ENCODE measurements around the gene CYP3A7. TPM values are rescaled to one million over a fixed set of nuclear protein-coding genes. Genes with fewer than 3 reads are reported as not detected.
"Not testable (repeated sequence)": the region's sequence is repeated elsewhere in the genome, so short reads cannot be mapped to it uniquely, and the experiment has no call there.

CYP3A7 gene
- total and polyA plus RNA-seq, 9 donors: 0.04 to 0.36 (median 0.29) TPM; not detected in 3

DNA sequence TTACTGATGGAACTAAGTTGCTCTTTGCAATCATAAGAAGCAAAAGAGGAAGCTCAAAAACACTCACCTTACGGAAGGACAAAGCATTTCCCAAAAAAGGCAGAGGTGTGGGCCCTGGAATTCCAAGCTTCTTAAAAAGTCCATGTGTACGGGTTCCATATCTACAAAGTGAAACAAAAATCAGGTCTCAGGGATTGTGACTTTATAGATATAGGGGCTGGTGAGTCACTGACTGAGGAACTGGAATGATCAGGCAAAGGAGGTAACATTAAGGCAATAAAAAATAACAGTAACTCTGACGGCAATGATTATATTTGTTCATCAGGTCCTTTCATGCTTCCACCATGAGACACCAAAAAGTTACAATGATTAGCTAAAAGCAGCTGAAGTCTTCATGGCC is 4.0 kb downstream of the CYP3A7 start:
- Histone ChIP-seq H3K36me3 (no peaks in the 10 kb centered on the region), H3K9me3 (no peaks in the 10 kb centered on the region), H3K27me3 (no peaks in the 10 kb centered on the region), H3K4me3 (no peak overlapping the region), H3K4me1 (ENCODE audit: insufficient read depth) (no peaks in the 10 kb centered on the region), H3K27ac (no peak overlapping the region)
- TF ChIP-seq EP300 (IDR thresholded peaks at IDR 0.05) (no peak), POLR2A (IDR thresholded peaks at IDR 0.05) (no peak)
- TF ChIP-seq, protein P1, sequence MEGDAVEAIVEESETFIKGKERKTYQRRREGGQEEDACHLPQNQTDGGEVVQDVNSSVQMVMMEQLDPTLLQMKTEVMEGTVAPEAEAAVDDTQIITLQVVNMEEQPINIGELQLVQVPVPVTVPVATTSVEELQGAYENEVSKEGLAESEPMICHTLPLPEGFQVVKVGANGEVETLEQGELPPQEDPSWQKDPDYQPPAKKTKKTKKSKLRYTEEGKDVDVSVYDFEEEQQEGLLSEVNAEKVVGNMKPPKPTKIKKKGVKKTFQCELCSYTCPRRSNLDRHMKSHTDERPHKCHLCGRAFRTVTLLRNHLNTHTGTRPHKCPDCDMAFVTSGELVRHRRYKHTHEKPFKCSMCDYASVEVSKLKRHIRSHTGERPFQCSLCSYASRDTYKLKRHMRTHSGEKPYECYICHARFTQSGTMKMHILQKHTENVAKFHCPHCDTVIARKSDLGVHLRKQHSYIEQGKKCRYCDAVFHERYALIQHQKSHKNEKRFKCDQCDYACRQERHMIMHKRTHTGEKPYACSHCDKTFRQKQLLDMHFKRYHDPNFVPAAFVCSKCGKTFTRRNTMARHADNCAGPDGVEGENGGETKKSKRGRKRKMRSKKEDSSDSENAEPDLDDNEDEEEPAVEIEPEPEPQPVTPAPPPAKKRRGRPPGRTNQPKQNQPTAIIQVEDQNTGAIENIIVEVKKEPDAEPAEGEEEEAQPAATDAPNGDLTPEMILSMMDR (IDR thresholded peaks at IDR 0.05): no peak
- intact Hi-C loops (cut with DNase I): no loop called here
- 80 to 88% (median 83%) methylated on average over 3 of the region's 3 CpGs for WGBS, 3 donors
- no peak for DNase-seq

DNA sequence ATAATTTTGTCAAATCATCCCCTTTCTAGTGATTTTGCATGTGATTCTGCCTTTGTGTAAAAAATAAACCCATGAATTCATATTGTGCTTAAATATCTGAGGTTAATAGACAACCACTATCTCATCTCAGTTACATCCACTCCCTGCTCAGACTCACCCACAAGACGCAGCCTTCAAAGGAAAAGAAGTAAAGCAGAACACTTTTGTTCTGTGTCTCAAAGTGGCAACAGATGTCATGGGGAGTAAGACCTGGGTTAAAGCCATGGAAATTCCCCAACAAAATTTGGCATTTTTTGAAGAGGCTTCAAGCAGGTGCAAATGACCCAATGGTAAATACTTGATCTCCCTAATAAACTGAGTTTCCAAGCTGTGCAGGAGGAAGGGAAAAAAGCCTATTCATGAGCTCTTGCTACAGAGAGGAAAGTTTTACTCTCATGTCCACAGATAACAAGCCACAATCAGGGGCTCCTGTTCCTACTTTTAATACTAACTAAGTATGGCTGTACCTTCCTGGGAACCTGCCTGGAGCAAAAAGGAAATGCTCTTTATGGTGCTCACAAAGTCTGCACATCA is 4.7 kb downstream of the CYP3A7 start:
- Histone ChIP-seq H3K36me3 (no peaks in the 10 kb centered on the region), H3K4me3 (no peak overlapping the region), H3K27me3 (no peaks in the 10 kb centered on the region), H3K4me1 (ENCODE audit: insufficient read depth) (no peaks in the 10 kb centered on the region), H3K9me3 (no peaks in the 10 kb centered on the region), H3K27ac (no peak overlapping the region)
- no peak for DNase-seq
- WGBS, 3 donors: 27 to 52% (median 36%) methylated on average over 1 of the region's 1 CpG
- intact Hi-C loops (cut with DNase I): no loop called here
- no peak for TF ChIP-seq POLR2A (IDR thresholded peaks at IDR 0.05)
- TF ChIP-seq, protein P1 (IDR thresholded peaks at IDR 0.05): no peak
- no peak for TF ChIP-seq EP300 (IDR thresholded peaks at IDR 0.05)

DNA sequence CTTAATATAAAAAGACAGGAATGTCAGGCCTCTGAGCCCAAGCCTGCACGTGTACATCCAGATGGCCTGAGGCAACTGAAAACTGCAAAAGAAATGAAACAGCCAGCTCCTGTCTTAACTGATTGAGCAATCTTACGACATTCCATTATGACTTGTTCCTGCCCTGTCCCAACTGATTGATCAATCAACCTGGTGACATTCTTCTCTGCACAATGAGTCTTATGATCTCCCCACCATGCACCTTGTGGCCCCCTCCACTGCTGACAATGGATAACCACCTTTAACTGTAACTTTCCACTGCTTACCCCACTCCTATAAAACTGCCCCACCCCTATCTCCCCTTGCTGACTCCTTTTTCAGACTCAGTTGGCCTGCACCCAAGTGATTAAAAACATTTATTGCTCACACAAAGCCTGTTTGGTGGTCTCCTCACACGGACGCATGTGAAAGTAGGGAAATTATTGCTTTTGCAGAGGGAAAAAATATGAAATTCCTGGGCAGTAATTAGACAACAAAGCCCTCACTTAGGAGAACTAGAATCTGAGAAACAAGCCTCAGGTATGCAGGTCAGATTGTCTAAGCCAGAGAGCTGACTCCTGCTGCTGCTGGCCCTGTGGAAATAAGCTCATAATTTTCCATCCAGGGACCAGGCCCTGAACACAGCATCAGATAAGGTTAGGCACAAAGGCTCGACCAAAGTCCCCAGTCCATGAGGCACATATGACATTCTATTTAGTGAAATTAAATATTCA is 5.3 kb downstream of the CYP3A7 start:
- Histone ChIP-seq H3K4me3 (no peak overlapping the region), H3K36me3 (no peaks in the 10 kb centered on the region), H3K27me3 (no peaks in the 10 kb centered on the region), H3K4me1 (ENCODE audit: insufficient read depth) (no peaks in the 10 kb centered on the region), H3K9me3 (peaks cover 0 to 3% of the 10 kb centered on the region in 2 donors), H3K27ac (no peak overlapping the region)
- intact Hi-C loops (cut with DNase I): no loop called here
- no peak for DNase-seq
- TF ChIP-seq, protein P1 (IDR thresholded peaks at IDR 0.05): no peak
- TF ChIP-seq EP300 (IDR thresholded peaks at IDR 0.05) (no peak), POLR2A (IDR thresholded peaks at IDR 0.05) (no peak)
- WGBS, 3 donors: 43 to 54% (median 48%) methylated on average over 5 of the region's 5 CpGs

DNA sequence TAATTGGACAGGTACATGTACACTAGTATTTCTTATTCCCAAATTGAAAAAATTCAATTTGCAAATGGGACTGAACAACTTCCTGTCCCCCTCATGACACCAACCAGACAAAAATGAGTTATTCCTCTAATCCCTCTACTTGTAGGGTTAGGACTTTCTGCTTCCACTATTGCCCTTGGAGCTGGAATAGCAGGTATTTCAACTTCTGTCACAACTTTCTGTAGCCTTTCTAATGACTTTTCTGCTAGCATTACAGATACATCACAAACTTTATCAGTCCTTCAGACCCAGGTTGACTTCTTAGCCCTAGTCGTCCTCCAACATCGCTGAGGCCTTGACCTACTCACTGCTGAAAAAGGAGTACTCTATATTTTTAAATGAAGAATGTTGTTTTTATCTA is 6.4 kb downstream of the CYP3A7 start:
- no peak for DNase-seq
- no peak overlapping the region for H3K4me3 ChIP-seq
- H3K9me3 ChIP-seq: peaks cover 0 to 3% of the 10 kb centered on the region in 2 donors
- no peak overlapping the region for H3K27ac ChIP-seq
- intact Hi-C loops (cut with DNase I): no loop called here
- H3K27me3 ChIP-seq: no peaks in the 10 kb centered on the region
- H3K36me3 ChIP-seq: no peaks in the 10 kb centered on the region
- 90 to 97% (median 93%) methylated on average over 2 of the region's 2 CpGs for WGBS, 3 donors
- TF ChIP-seq, protein P1 (IDR thresholded peaks at IDR 0.05): no peak
- no peak for TF ChIP-seq EP300 (IDR thresholded peaks at IDR 0.05)
- no peak for TF ChIP-seq POLR2A (IDR thresholded peaks at IDR 0.05)
- no peaks in the 10 kb centered on the region for H3K4me1 ChIP-seq (ENCODE audit: insufficient read depth)

DNA sequence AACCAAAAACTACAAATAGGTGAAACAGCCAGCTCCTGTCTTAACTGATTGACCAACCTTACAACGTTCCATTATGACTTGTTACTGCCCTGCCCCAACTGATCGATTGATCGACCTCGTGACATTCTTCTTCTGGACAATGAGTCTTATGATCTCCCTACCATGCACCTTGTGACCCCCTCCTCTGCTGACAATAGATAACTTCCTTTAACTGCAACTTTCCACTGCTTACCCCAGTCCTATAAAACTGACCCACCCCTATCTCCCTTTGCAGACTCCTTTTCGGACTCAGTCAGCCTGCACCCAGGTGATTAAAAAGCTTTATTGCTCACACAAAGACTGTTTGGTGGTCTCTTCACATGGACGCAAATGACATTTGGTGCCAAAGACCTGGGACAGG is 11.8 kb downstream of the CYP3A7 start:
- H3K4me1 ChIP-seq (ENCODE audit: insufficient read depth); H3K27me3 ChIP-seq; H3K9me3 ChIP-seq; H3K36me3 ChIP-seq; DNase-seq; intact Hi-C loops (cut with DNase I); H3K4me3 ChIP-seq; H3K27ac ChIP-seq: not testable (repeated sequence)
- 89 to 95% (median 92%) methylated on average over 6 of the region's 6 CpGs for WGBS, 3 donors
